ENCODE measurements around the gene INPP5D. TPM values are rescaled to one million over a fixed set of nuclear protein-coding genes. Genes with fewer than 3 reads are reported as not detected.

Gene INPP5D
- polyA plus RNA-seq, 1 of the 3 experiments (the other 2 are of a cell fraction): 1.3 TPM

- no peak for TF ChIP-seq FOXJ3 (CRISPR knock-in tag; IDR thresholded peaks at IDR 0.05)
Observed at GRCh38 chr2:233174137-233174536, 114.0 kb downstream of the INPP5D start (continued).

- no peaks in the 10 kb centered on the region for H3K9me2 ChIP-seq
- no peak overlapping the region for H3K4me3 ChIP-seq (ENCODE audit: low read depth in 2 of 2, low read length in 1 of 2)
- no peaks in the 10 kb centered on the region; the same call in 1 of the 2 replicates for H3K27me3 ChIP-seq (ENCODE audit: insufficient read depth)
- no peak overlapping the region for H3K27ac ChIP-seq (ENCODE audit: low read depth in 2 of 2, low read length in 1 of 2)
- no peak for DNase-seq
- no peak overlapping the region for H2AFZ ChIP-seq (ENCODE audit: low read depth)
- H3K9ac ChIP-seq: no peak overlapping the region
- TF ChIP-seq, protein P1, sequence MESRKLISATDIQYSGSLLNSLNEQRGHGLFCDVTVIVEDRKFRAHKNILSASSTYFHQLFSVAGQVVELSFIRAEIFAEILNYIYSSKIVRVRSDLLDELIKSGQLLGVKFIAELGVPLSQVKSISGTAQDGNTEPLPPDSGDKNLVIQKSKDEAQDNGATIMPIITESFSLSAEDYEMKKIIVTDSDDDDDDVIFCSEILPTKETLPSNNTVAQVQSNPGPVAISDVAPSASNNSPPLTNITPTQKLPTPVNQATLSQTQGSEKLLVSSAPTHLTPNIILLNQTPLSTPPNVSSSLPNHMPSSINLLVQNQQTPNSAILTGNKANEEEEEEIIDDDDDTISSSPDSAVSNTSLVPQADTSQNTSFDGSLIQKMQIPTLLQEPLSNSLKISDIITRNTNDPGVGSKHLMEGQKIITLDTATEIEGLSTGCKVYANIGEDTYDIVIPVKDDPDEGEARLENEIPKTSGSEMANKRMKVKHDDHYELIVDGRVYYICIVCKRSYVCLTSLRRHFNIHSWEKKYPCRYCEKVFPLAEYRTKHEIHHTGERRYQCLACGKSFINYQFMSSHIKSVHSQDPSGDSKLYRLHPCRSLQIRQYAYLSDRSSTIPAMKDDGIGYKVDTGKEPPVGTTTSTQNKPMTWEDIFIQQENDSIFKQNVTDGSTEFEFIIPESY (IDR thresholded peaks at IDR 0.05; ENCODE audit: borderline replicate concordance, low read depth): no peak
- TF ChIP-seq MXI1 (IDR thresholded peaks at IDR 0.05; ENCODE audit: low read depth, low read length) (no peak), EP300 (IDR thresholded peaks at IDR 0.05; ENCODE audit: borderline replicate concordance in 1 of 2, low read depth in 1 of 2, low read length in 1 of 2) (no peak), POLR2AphosphoS5 (IDR thresholded peaks at IDR 0.05; ENCODE audit: low read depth, low read length) (no peak), JUND (IDR thresholded peaks at IDR 0.05) (no peak), CTCF (IDR thresholded peaks at IDR 0.05) (no peak), GATA2 (CRISPR knock-in tag; IDR thresholded peaks at IDR 0.05) (no peak), NRF1 (IDR thresholded peaks at IDR 0.05; ENCODE audit: low read depth, low read length) (no peak), RCOR1 (IDR thresholded peaks at IDR 0.05; ENCODE audit: low read length) (no peak), YY1 (IDR thresholded peaks at IDR 0.05; ENCODE audit: low read depth) (no peak), TCF12 (IDR thresholded peaks at IDR 0.05) (no peak), FOSL2 (IDR thresholded peaks at IDR 0.05; ENCODE audit: borderline replicate concordance, low read depth) (no peak), FOXJ3 (CRISPR knock-in tag; IDR thresholded peaks at IDR 0.05) (no peak)
- TF ChIP-seq, protein P2, sequence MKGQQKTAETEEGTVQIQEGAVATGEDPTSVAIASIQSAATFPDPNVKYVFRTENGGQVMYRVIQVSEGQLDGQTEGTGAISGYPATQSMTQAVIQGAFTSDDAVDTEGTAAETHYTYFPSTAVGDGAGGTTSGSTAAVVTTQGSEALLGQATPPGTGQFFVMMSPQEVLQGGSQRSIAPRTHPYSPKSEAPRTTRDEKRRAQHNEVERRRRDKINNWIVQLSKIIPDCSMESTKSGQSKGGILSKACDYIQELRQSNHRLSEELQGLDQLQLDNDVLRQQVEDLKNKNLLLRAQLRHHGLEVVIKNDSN (IDR thresholded peaks at IDR 0.05; ENCODE audit: borderline replicate concordance, low read depth): no peak
- TF ChIP-seq, protein P3, sequence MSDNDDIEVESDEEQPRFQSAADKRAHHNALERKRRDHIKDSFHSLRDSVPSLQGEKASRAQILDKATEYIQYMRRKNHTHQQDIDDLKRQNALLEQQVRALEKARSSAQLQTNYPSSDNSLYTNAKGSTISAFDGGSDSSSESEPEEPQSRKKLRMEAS (IDR thresholded peaks at IDR 0.05; ENCODE audit: low read depth): no peak
- TF ChIP-seq, protein P4, sequence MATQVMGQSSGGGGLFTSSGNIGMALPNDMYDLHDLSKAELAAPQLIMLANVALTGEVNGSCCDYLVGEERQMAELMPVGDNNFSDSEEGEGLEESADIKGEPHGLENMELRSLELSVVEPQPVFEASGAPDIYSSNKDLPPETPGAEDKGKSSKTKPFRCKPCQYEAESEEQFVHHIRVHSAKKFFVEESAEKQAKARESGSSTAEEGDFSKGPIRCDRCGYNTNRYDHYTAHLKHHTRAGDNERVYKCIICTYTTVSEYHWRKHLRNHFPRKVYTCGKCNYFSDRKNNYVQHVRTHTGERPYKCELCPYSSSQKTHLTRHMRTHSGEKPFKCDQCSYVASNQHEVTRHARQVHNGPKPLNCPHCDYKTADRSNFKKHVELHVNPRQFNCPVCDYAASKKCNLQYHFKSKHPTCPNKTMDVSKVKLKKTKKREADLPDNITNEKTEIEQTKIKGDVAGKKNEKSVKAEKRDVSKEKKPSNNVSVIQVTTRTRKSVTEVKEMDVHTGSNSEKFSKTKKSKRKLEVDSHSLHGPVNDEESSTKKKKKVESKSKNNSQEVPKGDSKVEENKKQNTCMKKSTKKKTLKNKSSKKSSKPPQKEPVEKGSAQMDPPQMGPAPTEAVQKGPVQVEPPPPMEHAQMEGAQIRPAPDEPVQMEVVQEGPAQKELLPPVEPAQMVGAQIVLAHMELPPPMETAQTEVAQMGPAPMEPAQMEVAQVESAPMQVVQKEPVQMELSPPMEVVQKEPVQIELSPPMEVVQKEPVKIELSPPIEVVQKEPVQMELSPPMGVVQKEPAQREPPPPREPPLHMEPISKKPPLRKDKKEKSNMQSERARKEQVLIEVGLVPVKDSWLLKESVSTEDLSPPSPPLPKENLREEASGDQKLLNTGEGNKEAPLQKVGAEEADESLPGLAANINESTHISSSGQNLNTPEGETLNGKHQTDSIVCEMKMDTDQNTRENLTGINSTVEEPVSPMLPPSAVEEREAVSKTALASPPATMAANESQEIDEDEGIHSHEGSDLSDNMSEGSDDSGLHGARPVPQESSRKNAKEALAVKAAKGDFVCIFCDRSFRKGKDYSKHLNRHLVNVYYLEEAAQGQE (IDR thresholded peaks at IDR 0.05; ENCODE audit: low read depth, low read length): no peak
- H3K4me2 ChIP-seq: no peak overlapping the region
- ChIA-PET POLR2A (no interaction called here), CTCF (interaction anchor here (0.7 kb wide), 1 partner anchor 71 kb away, joined by 5 read pairs; no protein-coding TSS in a partner anchor)
- no peaks in the 10 kb centered on the region for H4K20me1 ChIP-seq (ENCODE audit: insufficient read depth)
- no peaks in the 10 kb centered on the region for H3K4me1 ChIP-seq (ENCODE audit: control insufficient read depth in 1 of 2, insufficient read depth in 2 of 2, low read depth in 1 of 2, low read length in 1 of 2)
- no peaks in the 10 kb centered on the region for H3K9me3 ChIP-seq
- H3F3A ChIP-seq (replicated peaks; ENCODE audit: insufficient read depth): no peaks in the 10 kb centered on the region
- H3K36me3 ChIP-seq (replicated peaks in 1 of 2; ENCODE audit: control insufficient read depth in 1 of 2, insufficient read depth in 2 of 2, low read length in 1 of 2): no peaks in the 10 kb centered on the region
- WGBS (ENCODE audit: low lambda C conversion rate): 55% methylated on average over 14 of the region's 14 CpGs
- H3K79me2 ChIP-seq (ENCODE audit: insufficient read depth): no peaks in the 10 kb centered on the region
Observed at GRCh38 chr2:233178994-233179847, 119.1 kb downstream of the INPP5D start.
